ENCODE results near the gene SAP30BP. TPM values are rescaled to one million over a fixed set of nuclear protein-coding genes. Genes with fewer than 3 reads are reported as not detected.
A peak's percentile ranks its signal among the peaks of the same experiment; 100 is the strongest.

SAP30BP gene
- polyA plus RNA-seq, 1 donor (not counting 4 experiments of a cell fraction or from before 2014, with no cell fraction given), result 99.0 TPM

DNA sequence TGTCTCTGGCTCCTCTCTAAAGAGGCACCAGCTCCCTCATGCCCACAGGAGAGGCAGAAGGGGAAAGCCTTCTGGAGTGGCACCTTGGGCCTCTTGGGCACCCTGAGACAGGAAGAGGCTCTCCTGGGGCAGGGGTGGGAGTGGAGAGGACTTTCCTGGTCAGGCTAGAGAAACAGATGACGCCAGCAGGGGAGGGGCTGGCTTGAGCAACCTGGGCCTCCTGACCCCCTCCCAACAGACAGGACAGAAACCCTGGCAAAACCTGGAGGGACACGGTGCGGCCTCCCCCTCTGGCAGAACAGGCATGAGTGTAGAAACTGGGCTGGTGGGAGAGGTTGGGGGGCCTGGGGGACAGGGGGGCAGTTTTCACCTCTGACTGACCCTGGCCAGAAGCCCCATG is 27.8 kb upstream of the SAP30BP start:
- no peak for DNase-seq (ENCODE audit: low read depth, low spot score)
- no peaks in the 10 kb centered on the region for H3K27me3 ChIP-seq (ENCODE audit: control insufficient read depth, extremely low read depth, insufficient read depth, low read length)
- dilution Hi-C loops (cut with MboI; ENCODE audit: extremely low pct_ligation_motif_present, low sequenced_read_pairs), result no loop called here
- peaks cover 0 to 18% of the 10 kb centered on the region in 2 experiments for H3K36me3 ChIP-seq (ENCODE audit: control insufficient read depth in 2 of 2, extremely low read depth in 1 of 2, insufficient read depth in 2 of 2, low read length in 2 of 2)
- H3K9ac ChIP-seq (ENCODE audit: control insufficient read depth, extremely low read depth, insufficient read depth, low read length), result no peak overlapping the region
- no peaks in the 10 kb centered on the region for H3K9me1 ChIP-seq (ENCODE audit: control insufficient read depth, extremely low read depth, insufficient read depth, low read length)
- no peaks in the 10 kb centered on the region for H3K9me3 ChIP-seq (ENCODE audit: control insufficient read depth, low read depth, low read length)
- H3K4me3 ChIP-seq (ENCODE audit: control insufficient read depth in 2 of 3, extremely low read depth in 1 of 3, insufficient read depth in 2 of 3, low read depth in 1 of 3, low read length in 3 of 3), result no peak overlapping the region
- no peak overlapping the region for H2AFZ ChIP-seq (ENCODE audit: control insufficient read depth, low read length)
- H3K79me2 ChIP-seq (ENCODE audit: control insufficient read depth, insufficient read depth, low read length), result no peaks in the 10 kb centered on the region
- H3K27ac ChIP-seq (ENCODE audit: control insufficient read depth, insufficient read depth, low read length), result no peak overlapping the region
- TF ChIP-seq EZH2 (IDR thresholded peaks at IDR 0.05; ENCODE audit: low read length), result no peak
- TF ChIP-seq, protein P1, sequence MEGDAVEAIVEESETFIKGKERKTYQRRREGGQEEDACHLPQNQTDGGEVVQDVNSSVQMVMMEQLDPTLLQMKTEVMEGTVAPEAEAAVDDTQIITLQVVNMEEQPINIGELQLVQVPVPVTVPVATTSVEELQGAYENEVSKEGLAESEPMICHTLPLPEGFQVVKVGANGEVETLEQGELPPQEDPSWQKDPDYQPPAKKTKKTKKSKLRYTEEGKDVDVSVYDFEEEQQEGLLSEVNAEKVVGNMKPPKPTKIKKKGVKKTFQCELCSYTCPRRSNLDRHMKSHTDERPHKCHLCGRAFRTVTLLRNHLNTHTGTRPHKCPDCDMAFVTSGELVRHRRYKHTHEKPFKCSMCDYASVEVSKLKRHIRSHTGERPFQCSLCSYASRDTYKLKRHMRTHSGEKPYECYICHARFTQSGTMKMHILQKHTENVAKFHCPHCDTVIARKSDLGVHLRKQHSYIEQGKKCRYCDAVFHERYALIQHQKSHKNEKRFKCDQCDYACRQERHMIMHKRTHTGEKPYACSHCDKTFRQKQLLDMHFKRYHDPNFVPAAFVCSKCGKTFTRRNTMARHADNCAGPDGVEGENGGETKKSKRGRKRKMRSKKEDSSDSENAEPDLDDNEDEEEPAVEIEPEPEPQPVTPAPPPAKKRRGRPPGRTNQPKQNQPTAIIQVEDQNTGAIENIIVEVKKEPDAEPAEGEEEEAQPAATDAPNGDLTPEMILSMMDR (optimal IDR thresholded peaks at IDR 0.05 in 1 of 3, IDR thresholded peaks at IDR 0.05 in 1 of 3, conservative IDR thresholded peaks at IDR 0.05 in 1 of 3; ENCODE audit: extremely low read depth in 1 of 3, insufficient read depth in 2 of 3, low read length in 3 of 3), result no peak
- no peak overlapping the region for H3K4me2 ChIP-seq (ENCODE audit: control insufficient read depth, extremely low read depth, insufficient read depth, low read depth, low read length)
- FAIRE-seq, result no peak
- H4K20me1 ChIP-seq (ENCODE audit: control insufficient read depth, extremely low read depth, insufficient read depth, low read length), result no peaks in the 10 kb centered on the region
- H3K4me1 ChIP-seq (ENCODE audit: control insufficient read depth, extremely low read depth, insufficient read depth, low read length), result peaks cover 26% of the 10 kb centered on the region

DNA sequence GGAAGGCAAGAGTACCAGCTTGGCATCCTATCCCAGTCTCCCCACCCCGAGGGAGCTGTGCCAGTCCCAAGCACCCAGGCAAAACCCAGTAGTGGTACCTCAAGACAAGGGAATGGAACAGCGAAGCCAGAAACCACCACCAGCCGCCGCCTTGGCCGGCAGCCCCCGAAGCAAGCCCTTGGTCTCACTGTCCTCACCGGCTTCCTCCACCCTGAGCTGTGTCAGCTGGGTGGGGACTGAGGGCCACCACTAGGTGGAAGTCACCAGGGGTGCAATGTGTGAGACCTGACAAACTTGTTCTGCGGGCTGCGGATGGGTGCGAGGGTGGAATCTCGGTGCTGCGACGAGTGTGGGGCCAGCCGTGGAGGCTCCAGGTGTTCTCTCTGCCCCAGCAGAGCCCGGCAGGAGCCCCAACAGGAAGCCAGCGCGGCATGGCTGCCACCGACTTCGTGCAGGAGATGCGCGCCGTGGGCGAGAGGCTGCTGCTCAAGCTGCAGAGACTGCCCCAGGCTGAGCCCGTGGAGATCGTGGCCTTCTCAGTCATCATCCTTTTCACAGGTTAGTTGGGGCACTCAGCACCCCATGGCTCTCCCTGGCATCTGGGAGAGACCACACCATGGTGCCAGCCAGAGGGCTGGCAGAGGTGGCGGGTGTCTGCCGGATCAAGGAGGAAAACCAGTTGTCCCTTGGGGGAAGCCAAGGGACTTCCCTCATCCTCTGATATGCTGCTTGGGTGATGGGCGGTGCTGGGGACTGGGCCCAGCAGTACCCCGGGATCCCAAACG is 27.2 kb upstream of the SAP30BP start:
- Histone ChIP-seq H3K9me1 (ENCODE audit: control insufficient read depth, extremely low read depth, insufficient read depth, low read length) (no peaks in the 10 kb centered on the region), H3K4me2 (ENCODE audit: control insufficient read depth, extremely low read depth, insufficient read depth, low read depth, low read length) (no peak overlapping the region), H3K9me3 (ENCODE audit: control insufficient read depth, low read depth, low read length) (no peaks in the 10 kb centered on the region), H2AFZ (ENCODE audit: control insufficient read depth, low read length) (no peak overlapping the region), H4K20me1 (ENCODE audit: control insufficient read depth, extremely low read depth, insufficient read depth, low read length) (no peaks in the 10 kb centered on the region), H3K27me3 (ENCODE audit: control insufficient read depth, extremely low read depth, insufficient read depth, low read length) (no peaks in the 10 kb centered on the region), H3K27ac (ENCODE audit: control insufficient read depth, insufficient read depth, low read length) (no peak overlapping the region), H3K9ac (ENCODE audit: control insufficient read depth, extremely low read depth, insufficient read depth, low read length) (no peak overlapping the region), H3K4me1 (ENCODE audit: control insufficient read depth, extremely low read depth, insufficient read depth, low read length) (peaks cover 32% of the 10 kb centered on the region), H3K79me2 (ENCODE audit: control insufficient read depth, insufficient read depth, low read length) (no peaks in the 10 kb centered on the region), H3K36me3 (ENCODE audit: control insufficient read depth in 2 of 2, extremely low read depth in 1 of 2, insufficient read depth in 2 of 2, low read length in 2 of 2) (peaks cover 0 to 18% of the 10 kb centered on the region in 2 experiments), H3K4me3 (ENCODE audit: control insufficient read depth in 2 of 3, extremely low read depth in 1 of 3, insufficient read depth in 2 of 3, low read depth in 1 of 3, low read length in 3 of 3) (no peak overlapping the region)
- FAIRE-seq (no peak), DNase-seq (ENCODE audit: low read depth, low spot score) (no peak)
- no peak for TF ChIP-seq EZH2 (IDR thresholded peaks at IDR 0.05; ENCODE audit: low read length)
- TF ChIP-seq, protein P1 (optimal IDR thresholded peaks at IDR 0.05 in 1 of 3, IDR thresholded peaks at IDR 0.05 in 1 of 3, conservative IDR thresholded peaks at IDR 0.05 in 1 of 3; ENCODE audit: extremely low read depth in 1 of 3, insufficient read depth in 2 of 3, low read length in 3 of 3), result peak in 2 of 3 experiments; percentile 25 to 26
- dilution Hi-C loops (cut with MboI; ENCODE audit: extremely low pct_ligation_motif_present, low sequenced_read_pairs), result no loop called here

Measured in keratinocyte (primary cell).